ENCODE results near the gene PARP6. TPM values are rescaled to one million over a fixed set of nuclear protein-coding genes. Genes with fewer than 3 reads are reported as not detected.

Gene PARP6
- total RNA-seq, 2 donors from 2014 or later, result 87.3 to 92.1 TPM

DNA sequence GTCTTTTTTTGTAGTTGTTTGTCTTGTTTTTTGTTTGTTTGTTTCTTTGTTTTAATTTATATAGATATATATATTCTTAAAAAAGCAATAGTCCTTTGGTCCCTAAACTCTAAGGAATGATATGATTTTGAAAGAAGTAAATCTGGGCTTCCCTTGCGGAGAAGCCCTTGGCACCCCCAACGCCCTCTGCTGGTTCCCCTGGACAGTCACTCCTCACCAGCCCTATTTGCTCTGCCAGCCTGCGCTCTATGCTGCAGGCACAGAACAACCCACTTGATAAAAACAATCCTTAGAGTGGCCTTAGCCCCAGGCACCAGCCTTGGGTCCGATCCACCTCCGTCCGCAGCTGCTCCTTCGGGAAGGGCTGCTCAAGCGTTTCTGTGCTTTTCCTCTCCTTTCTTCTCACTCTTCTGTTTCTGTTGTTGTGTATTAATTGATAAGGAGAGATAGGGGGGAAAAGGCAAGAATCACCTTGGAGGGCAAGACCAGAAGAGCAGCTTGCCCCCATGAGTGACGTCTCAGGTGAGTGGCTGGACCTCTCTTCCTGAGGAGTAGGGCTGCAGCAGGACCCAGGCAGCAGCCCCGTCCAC is 13.7 kb upstream of the PARP6 start:
- TF ChIP-seq, protein P1, sequence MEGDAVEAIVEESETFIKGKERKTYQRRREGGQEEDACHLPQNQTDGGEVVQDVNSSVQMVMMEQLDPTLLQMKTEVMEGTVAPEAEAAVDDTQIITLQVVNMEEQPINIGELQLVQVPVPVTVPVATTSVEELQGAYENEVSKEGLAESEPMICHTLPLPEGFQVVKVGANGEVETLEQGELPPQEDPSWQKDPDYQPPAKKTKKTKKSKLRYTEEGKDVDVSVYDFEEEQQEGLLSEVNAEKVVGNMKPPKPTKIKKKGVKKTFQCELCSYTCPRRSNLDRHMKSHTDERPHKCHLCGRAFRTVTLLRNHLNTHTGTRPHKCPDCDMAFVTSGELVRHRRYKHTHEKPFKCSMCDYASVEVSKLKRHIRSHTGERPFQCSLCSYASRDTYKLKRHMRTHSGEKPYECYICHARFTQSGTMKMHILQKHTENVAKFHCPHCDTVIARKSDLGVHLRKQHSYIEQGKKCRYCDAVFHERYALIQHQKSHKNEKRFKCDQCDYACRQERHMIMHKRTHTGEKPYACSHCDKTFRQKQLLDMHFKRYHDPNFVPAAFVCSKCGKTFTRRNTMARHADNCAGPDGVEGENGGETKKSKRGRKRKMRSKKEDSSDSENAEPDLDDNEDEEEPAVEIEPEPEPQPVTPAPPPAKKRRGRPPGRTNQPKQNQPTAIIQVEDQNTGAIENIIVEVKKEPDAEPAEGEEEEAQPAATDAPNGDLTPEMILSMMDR (conservative IDR thresholded peaks at IDR 0.05), result peak; percentile 81
- Mint-ChIP-seq H3K27ac (no peak overlapping the region), H3K4me1 (peaks cover 7% of the 10 kb centered on the region), H3K36me3 (ENCODE audit: low read depth) (no peaks in the 10 kb centered on the region), H3K4me3 (no peak overlapping the region), H3K27me3 (ENCODE audit: insufficient read depth) (peaks cover 12% of the 10 kb centered on the region), H3K9me3 (no peaks in the 10 kb centered on the region)
- no peak overlapping the region for H3K9ac ChIP-seq (ENCODE audit: extremely low read depth, low read length, poor library complexity, severe bottlenecking)
- no peaks in the 10 kb centered on the region for H3K36me3 ChIP-seq (ENCODE audit: control insufficient read depth, insufficient read depth, low read length)
- DNase-seq, result peak; percentile 87
- H3K4me1 ChIP-seq (ENCODE audit: control insufficient read depth, insufficient read depth, low read length), result no peaks in the 10 kb centered on the region
- H3K27me3 ChIP-seq (ENCODE audit: control insufficient read depth, insufficient read depth, low read length, poor library complexity, severe bottlenecking), result peaks cover 12% of the 10 kb centered on the region
- H3K9me3 ChIP-seq (ENCODE audit: control insufficient read depth, low read length), result no peaks in the 10 kb centered on the region
- 67 to 100% methylated on average over 1 to 9 of the region's 10 CpGs for WGBS, 2 experiments (ENCODE audit: insufficient coverage in 1 of 2, insufficient read length in 1 of 2)
- no peak overlapping the region for H3K27ac ChIP-seq (ENCODE audit: low read depth, low read length)
- no peak overlapping the region for H3K4me3 ChIP-seq (ENCODE audit: low read length)

DNA sequence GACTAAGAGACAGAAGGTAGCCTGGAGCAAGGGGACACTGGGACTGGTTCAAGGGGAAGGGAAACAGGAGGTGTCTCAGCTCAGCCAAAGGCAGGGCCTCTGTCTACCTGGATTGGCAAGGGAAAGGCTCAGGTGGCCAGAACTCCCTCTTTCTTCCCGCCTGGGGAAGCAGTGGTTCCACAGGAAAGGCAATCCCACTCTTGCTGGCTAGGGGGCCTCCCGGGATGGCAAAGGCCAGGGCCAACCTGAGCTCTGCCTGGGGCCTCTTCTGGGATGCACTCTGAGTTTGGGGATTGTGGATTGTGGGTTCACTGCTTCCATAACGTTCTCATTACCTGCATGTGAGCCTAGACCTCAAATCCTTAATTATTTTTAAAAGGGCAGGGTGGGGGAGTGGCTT is 13.0 kb upstream of the PARP6 start:
- no peak overlapping the region for H3K27ac ChIP-seq (ENCODE audit: low read depth, low read length)
- no peaks in the 10 kb centered on the region for H3K4me1 ChIP-seq (ENCODE audit: control insufficient read depth, insufficient read depth, low read length)
- Mint-ChIP-seq H3K36me3 (ENCODE audit: low read depth) (no peaks in the 10 kb centered on the region), H3K4me3 (no peak overlapping the region), H3K4me1 (peaks cover 7% of the 10 kb centered on the region), H3K27ac (no peak overlapping the region), H3K27me3 (ENCODE audit: insufficient read depth) (peaks cover 7% of the 10 kb centered on the region), H3K9me3 (no peaks in the 10 kb centered on the region)
- H3K36me3 ChIP-seq (ENCODE audit: control insufficient read depth, insufficient read depth, low read length), result no peaks in the 10 kb centered on the region
- H3K4me3 ChIP-seq (ENCODE audit: low read length), result no peak overlapping the region
- H3K27me3 ChIP-seq (ENCODE audit: control insufficient read depth, insufficient read depth, low read length, poor library complexity, severe bottlenecking), result peaks cover 12% of the 10 kb centered on the region
- H3K9me3 ChIP-seq (ENCODE audit: control insufficient read depth, low read length), result no peaks in the 10 kb centered on the region
- peak; percentile 84 for DNase-seq
- TF ChIP-seq, protein P1 (conservative IDR thresholded peaks at IDR 0.05), result no peak
- WGBS, 2 experiments (ENCODE audit: insufficient coverage in 1 of 2, insufficient read length in 1 of 2), result 61% methylated on average over 3 of the region's 3 CpGs; no CpG with 5 or more reads in 1 of the 2 experiments
- H3K9ac ChIP-seq (ENCODE audit: extremely low read depth, low read length, poor library complexity, severe bottlenecking), result no peak overlapping the region

DNA sequence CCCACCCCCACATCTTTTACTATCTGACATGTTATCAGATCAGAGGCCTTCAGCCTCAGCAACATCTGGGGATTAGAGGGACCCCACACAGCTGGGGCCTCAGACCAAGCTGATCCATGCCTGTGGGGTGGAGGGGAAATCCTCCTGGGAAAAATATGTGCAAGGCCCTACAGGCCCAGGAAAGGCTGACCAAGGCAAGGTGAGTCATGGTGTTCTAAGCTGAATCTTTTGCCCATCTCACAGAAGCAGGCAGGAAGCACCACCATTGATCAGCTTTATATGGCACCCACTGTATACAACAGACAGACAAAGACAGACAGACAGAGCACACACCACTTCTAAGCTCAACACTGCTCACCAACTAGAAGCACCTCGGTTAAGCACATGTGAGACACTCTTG is 12.4 kb upstream of the PARP6 start:
- peaks cover 8% of the 10 kb centered on the region for H3K27me3 Mint-ChIP-seq (ENCODE audit: insufficient read depth)
- DNase-seq, result no peak
- H3K36me3 Mint-ChIP-seq (ENCODE audit: low read depth), result no peaks in the 10 kb centered on the region
- H3K4me1 Mint-ChIP-seq, result peaks cover 7% of the 10 kb centered on the region
- H3K4me3 Mint-ChIP-seq, result no peak overlapping the region
- TF ChIP-seq, protein P1 (conservative IDR thresholded peaks at IDR 0.05), result no peak
- WGBS, 2 experiments (ENCODE audit: insufficient coverage in 1 of 2, insufficient read length in 1 of 2), result no CpG with 5 or more reads among the region's 1 CpG
- Histone ChIP-seq H3K36me3 (ENCODE audit: control insufficient read depth, insufficient read depth, low read length) (no peaks in the 10 kb centered on the region), H3K4me1 (ENCODE audit: control insufficient read depth, insufficient read depth, low read length) (no peaks in the 10 kb centered on the region), H3K27ac (ENCODE audit: low read depth, low read length) (no peak overlapping the region), H3K4me3 (ENCODE audit: low read length) (no peak overlapping the region), H3K27me3 (ENCODE audit: control insufficient read depth, insufficient read depth, low read length, poor library complexity, severe bottlenecking) (peaks cover 19% of the 10 kb centered on the region), H3K9ac (ENCODE audit: extremely low read depth, low read length, poor library complexity, severe bottlenecking) (no peak overlapping the region), H3K9me3 (ENCODE audit: control insufficient read depth, low read length) (no peaks in the 10 kb centered on the region)
- no peaks in the 10 kb centered on the region for H3K9me3 Mint-ChIP-seq
- H3K27ac Mint-ChIP-seq, result peak overlapping the region; percentile 46

Data from endodermal cell (in vitro differentiated cells).